ENCODE measurements around the gene GOLGA2.
A peak's percentile ranks its signal among the peaks of the same experiment; 100 is the strongest.

The GOLGA2 gene, protein sequence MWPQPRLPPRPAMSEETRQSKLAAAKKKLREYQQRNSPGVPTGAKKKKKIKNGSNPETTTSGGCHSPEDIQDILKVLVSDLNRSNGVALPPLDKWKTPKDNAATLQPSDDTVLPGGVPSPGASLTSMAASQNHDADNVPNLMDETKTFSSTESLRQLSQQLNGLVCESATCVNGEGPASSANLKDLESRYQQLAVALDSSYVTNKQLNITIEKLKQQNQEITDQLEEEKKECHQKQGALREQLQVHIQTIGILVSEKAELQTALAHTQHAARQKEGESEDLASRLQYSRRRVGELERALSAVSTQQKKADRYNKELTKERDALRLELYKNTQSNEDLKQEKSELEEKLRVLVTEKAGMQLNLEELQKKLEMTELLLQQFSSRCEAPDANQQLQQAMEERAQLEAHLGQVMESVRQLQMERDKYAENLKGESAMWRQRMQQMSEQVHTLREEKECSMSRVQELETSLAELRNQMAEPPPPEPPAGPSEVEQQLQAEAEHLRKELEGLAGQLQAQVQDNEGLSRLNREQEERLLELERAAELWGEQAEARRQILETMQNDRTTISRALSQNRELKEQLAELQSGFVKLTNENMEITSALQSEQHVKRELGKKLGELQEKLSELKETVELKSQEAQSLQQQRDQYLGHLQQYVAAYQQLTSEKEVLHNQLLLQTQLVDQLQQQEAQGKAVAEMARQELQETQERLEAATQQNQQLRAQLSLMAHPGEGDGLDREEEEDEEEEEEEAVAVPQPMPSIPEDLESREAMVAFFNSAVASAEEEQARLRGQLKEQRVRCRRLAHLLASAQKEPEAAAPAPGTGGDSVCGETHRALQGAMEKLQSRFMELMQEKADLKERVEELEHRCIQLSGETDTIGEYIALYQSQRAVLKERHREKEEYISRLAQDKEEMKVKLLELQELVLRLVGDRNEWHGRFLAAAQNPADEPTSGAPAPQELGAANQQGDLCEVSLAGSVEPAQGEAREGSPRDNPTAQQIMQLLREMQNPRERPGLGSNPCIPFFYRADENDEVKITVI

DNA sequence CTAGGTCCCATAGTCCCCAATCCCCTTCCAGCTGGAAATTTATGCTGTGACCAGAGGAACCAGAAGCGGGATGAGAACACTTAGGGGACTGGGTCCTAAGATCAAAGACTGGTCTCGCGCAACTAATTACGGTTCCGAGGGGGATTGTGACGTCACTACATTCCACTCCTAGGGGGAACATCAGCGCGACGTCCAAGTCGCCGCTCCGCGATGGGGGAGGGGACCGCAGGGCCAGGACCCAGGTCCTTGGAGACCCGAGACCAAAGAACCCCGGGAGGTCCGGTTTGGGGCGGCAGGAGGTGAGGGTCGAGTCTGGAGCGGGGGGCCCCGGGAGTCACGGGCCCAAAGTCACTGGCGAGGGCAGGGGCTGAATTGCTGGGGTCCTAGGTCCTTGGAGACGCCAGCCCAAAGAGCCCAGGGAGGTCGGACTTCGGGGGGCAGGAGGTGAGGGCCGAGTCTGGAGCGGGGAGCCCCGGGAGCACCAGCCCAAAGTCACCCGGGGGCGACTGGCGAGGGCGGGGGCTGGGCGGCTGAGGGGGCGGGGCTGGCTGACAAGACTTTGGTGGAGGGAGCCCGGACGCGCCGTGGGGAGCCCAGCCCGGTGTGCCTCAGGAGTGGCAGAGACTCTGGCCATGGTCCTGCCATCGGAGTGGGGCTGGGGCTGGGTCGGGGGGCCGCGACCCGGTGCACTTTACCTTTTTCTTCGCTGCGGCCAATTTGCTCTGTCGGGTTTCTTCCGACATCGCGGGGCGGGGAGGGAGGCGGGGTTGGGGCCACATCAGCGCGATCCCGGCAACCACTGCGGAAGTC is at the start of gene GOLGA2:
Gene GOLGA2 (minus strand): TSS at position 810 of the 810 bp plus-strand sequence. CDS start 31 bp downstream, at position 779.
- DNase-seq (ENCODE audit: low read depth): no peak

DNA sequence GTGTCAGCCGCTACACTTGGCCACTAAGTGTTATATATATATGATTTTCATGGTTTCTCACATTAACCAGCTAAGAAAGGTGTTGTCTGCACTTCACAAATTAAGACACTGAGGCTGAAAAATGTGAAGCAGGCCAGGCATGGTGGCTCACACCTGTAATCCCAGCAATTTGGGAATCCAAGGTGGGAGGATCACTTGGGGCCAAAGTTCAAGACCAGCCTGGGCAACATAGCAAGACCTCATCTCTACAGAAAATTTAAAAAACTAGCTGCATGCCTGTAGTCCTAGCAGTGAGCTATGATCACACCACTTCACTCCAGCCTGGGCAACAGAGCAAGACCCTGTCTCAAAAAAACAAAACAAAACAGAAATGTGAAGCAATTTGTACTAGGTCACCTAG is 48.6 kb upstream of the GOLGA2 start:
- DNase-seq (ENCODE audit: low read depth): no peak

DNA sequence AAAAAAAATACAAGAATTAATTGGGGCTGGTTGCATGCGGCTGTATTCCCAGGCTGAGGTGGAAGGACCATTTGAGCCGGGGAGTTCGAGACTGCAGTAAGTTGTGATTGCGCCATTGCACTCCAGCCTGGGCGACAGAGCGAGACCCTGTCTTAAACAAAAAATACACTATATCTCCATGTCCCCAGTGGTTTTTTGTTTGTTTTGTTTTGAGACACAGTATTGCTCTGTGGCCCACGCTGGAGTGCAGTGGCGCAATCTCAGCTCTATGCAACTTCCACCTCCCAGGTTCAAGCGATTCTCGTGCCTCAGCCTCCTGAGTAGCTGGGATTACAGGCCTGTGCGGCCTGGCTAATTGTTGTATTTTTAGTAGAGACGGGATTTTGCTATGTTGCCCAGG is 48.0 kb upstream of the GOLGA2 start:
- no peak for DNase-seq (ENCODE audit: low read depth)

DNA sequence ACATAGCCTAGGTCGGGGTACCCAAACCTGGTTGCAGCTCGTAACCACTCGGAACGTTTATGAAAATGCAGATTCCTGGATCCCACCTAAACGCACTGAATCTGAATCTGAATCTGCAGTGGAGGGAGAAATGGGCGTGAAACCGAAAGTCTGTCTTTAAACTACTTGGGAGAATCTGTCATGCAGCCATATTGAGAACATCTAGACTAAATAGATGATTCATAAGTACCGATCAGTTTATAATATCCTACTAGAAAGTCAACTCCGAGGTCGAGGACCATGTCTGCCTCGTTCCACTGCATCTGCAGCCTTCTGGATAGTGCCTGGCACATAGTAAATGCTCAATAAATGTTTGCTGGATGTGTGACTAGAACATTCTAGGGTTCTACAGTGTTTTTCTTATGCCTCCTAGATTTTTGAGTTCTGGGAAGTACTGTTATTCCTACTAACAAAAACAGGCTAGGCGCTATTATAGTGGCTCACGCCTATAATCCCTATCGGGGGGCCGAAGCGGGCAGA is 47.5 kb upstream of the GOLGA2 start:
- no peak for DNase-seq (ENCODE audit: low read depth)

DNA sequence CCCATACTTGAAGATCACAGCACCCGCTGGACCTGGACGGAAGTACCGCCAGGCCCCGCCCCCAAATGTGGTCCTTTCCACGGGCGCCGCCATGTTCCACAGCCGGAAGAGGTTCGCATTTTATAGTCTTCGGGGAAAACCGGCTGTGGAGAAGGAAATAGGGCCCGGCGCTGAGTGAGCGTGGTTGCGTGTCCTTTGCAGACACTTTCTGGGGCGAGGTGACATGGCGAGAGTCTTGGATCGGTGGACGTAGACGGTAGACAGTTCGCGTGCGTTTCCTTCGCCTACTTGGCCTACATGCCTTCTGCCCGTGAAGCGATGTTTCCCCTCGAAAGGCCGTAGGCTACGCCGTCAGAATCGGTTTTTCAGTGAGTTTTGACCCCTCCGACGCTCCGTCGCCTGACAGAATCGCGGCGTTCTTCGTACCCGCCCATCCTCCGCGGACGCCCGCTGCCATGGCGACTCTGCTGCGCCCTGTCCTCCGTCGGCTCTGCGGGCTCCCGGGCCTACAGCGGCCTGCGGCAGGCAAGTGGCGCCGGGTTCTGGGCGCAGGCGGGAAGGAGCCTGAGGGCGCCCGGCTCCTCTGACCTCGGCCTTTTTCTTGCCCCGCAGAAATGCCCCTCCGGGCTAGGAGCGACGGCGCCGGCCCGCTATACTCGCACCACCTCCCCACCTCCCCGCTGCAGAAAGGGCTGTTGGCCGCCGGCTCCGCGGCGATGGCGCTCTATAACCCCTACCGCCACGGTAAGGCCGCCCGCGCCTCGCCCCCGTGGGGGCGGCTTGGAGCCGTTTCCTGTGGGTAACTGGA is 46.8 kb upstream of the GOLGA2 start, which contains the start of the genes COQ4 and TRUB2:
Gene COQ4 (plus strand): TSS at position 436 of the 808 bp plus-strand sequence. CDS start 20 bp downstream, at position 456.
Gene TRUB2 (minus strand): TSS at position 44 of the 808 bp plus-strand sequence. CDS start 39 bp downstream, at position 5.
- DNase-seq (ENCODE audit: low read depth): peak; percentile 87

DNA sequence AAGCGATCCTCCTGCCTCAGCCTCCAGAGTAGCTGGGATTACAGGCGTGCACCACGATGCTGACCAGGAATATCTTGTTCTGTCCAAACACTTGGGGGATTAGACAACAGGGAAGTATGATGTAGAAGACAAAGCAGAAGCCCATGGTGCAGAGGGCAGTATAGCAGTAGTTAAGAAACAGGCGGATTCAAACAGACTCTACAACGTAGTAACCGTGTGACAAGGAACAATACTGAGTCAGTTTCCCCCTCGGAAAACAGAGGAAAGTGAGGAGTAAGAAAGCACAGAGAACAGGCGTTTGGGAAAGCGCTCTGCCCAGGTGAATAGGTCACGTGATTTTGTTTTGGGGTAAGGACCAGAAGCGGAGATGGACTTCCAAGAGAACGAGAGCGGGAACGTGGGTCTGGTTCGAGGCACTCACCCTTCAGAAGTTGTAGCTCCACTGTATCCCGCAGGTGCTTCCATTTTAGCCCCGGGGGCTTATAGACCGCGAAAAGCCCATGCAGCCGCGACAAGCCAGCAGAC is 46.1 kb upstream of the GOLGA2 start:
- DNase-seq (ENCODE audit: low read depth): no peak

DNA sequence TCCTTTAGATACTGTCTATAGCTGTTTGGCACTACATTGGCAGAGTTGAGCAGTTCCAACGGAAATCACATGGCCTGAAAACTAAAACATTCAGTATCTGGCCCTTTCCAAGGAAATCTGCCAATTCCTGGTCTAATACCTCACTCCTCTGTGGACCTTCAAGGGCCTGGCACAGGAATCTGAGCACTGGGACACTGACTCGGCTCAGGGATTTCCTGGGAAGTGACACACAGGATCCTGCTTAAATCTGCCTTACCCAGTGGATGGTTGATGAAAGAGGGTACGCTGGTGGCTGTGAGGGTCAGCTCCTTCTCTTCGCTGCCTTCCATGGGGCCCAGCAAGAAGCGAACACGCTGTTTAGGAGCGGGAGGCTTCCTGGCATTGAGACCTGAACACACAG is 45.5 kb upstream of the GOLGA2 start:
- no peak for DNase-seq (ENCODE audit: low read depth)

DNA sequence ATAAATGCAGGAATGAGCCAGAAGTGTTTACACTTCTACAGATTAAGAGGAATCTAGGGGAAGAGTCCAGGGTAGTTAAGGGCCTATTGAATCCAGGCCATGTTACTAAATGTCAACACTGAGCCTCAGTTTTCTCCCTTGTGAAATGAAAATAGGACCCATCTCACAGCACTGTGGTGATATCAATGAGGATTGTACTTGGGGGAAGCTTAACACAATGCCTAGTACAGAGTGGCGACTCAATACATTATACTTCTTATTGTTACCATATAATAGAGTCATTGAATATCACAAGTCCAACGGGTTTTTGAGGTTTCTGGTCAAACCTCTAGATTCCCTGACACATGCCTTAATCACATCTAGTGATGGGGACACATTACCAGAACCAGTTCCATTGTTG is 41.8 kb upstream of the GOLGA2 start:
- no peak for DNase-seq (ENCODE audit: low read depth)

DNA sequence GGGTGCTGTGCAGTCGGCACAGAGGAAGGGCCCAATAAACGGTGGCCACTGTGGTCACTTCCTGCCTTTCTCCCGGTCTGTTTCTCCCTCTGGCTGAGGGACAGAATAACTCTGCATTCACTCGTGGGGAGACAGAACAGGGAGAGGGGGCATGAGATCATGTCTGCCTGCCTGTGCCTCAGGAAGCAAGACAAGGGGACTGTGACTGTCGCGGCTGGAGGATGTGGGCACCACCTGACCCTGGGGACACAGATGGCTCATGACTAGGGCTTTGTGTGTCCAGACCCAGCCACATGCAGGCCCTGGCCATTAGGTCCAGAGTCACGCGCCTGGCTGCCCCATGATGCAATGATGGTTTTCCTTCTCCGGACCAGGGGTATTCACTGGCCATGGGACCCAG is 40.6 kb upstream of the GOLGA2 start:
- no peak for DNase-seq (ENCODE audit: low read depth)

DNA sequence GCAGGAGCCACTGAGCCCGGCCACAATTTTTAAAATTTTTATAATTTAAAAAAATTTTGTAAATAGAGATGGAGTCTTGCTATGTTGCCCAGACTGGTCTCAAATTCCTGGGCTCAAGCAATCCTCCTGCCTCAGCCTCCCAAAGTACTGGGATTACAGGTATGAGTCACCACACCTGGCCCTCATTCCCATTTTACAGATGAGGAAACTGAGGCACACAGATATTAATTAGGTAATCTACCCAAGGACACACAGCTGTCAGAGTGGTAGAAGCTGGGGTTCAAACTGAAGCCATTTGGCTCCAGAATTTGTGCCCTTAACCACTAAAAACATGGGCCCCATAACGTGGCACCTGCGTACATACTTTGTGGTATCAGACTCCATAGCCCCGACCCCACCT is 38.9 kb upstream of the GOLGA2 start:
- no peak for DNase-seq (ENCODE audit: low read depth)

DNA sequence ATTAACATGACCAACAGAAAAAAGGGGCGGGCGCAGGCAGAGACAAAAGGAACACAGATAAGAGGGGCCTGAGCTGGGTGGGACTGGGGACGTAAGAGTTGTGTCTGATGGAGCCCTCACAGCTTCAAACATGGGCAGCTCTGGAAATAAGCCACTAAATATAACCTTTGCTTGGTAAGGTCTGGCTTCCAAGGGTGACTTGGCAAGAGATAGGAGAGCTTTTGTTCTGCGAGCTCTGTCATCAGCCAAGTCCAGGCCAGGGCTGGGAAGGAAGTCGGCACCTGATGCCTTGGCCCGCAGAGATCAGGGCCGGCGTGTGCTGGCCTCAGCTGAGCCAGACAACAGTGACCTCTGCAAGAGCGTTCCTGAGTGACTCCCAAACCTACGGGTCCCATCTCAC is 34.7 kb upstream of the GOLGA2 start:
- DNase-seq (ENCODE audit: low read depth): no peak

DNA sequence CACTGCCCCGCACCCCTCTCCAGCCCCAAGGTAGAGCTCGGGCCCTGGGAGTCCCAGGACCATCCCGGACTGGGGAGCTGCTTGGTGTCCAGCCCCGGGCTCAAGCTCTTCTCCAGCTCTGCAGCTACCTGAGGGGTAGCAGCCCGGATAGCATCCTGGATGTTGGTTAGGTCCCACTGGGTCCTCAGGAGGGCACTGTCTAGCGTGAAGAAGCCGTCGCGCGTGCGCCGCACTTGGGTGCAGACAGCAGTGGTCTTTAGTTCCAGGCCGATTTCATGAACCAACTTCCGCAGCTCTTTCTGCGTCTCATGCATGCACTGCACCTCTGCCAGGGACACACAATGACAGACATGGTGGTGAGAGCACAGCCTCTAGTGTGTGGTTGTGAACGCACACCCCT is 33.7 kb upstream of the GOLGA2 start:
- DNase-seq (ENCODE audit: low read depth): no peak

DNA sequence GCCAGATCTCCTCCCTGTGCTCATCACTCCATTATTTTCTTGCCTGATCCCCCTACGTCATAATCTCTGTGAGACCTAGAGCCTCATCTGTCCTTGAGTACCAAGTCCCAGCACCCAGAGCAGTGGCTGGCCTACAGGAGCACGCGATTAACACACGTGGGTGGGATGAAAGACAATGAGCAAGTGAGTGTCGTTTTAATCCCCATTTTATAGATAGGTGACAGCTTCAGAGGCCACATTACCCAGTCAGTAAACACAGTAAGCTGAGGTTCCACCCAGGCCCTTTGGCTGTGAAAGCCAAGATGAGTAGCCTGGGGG is 29.1 kb upstream of the GOLGA2 start:
- DNase-seq (ENCODE audit: low read depth): no peak

DNA sequence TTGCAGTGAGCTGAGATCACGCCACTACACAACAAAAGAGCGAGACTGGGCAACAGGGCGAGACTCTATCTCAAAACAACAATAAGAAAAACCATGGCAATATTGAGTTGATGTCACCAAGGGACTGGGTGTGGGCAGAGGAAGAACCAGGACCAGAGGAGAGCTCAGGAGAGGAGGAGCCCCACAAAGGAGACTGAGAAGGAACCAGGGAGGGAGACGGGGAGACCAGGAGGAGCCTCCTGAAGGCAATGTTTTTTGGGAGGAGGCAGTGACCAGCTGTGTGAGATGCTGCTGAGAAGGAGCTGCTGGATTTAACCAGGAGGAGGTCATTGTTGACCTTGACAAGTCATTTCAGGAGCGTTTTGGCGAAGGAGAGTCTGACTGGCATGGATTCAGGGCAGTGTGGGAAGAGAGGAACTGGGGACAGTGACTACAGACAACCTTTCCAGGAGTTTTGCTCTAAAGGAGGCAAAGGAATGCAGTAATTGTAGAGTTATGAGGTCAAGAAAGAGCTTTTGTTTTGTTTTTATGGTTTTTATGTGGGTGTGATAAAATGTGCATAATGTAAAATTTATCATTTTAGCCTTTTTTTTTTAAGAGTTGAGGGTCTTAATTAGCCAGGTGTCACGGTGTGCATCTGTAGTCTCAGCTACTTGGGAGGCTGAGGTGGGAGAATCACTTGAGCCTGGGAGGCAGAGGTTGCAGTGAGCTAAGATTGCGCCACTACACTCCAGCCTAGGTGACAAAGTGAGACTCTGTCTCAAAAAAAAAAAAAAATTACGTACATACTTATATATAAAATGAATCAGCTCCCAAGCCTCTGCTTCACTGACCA is 28.5 kb upstream of the GOLGA2 start:
- DNase-seq (ENCODE audit: low read depth): no peak

DNA sequence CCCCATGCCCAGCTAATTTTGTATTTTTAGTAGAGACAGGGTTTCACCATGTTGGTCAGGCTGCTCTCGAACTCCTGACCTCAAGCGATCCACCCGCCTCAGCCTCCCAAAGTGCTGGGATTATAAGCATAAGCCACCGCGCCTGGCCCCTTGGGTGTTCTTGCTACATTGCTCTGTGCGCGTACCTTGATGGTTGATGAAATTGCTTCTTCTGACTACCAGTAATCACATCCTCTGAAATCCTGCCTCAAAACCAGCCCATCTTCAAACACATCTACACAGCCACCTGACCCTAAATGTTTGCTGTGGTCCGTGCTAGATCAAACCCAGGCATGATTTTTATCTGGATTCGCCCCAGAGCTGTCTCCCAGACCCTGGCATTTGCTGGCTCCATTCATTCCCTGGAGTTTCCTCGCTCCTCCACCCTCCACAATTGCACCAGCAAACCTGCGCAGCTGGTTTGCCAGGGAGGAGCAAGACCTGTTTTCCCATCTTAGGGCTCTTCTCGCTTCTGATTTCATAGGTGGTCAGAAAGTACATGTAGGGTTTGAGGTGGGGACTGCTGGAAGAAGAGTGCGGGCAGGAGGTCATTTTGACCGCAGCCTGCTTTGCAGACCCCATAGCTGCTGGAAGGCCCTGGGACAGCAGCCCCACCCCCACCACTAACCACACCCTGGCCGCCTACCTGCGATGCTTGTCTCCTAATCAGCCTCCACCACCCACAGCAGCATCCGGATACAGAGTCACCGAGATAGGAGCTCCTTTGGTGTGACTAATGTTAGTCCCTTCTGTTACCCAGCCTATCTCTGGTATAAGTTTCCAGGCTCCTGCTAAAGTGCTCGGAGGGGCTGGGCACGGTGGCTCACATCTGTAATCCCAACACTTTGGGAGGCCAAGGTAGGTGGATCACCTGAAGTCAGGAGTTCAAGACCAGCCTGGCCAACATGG is 23.0 kb upstream of the GOLGA2 start:
- no peak for DNase-seq (ENCODE audit: low read depth)

DNA sequence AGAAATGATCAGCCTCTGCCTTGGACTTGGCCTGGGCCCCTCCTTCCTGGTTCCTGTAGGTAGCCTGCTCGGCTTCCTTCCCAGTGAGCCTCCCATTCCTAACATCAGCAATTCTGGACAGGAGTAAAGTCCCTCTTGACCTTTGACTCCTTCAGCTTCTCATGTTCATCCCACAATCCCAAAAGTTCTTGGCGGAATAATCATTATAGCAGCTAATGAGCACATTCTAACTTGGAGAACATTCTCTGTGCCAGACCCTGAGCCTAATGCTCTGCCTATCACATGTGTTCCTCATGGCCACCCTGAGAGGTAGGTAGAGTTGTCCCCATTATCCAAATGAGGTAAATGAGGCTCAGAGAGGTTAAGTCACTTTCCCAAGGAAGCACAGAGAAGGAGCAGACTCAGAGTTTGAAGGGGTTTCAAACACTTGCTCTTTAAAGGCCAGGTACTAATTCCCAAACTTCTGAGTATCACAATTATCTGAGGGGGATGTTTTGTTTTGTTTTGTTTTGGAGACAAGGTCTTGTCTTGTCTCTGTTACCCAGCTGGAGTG is 21.5 kb upstream of the GOLGA2 start:
- no peak for DNase-seq (ENCODE audit: low read depth)

DNA sequence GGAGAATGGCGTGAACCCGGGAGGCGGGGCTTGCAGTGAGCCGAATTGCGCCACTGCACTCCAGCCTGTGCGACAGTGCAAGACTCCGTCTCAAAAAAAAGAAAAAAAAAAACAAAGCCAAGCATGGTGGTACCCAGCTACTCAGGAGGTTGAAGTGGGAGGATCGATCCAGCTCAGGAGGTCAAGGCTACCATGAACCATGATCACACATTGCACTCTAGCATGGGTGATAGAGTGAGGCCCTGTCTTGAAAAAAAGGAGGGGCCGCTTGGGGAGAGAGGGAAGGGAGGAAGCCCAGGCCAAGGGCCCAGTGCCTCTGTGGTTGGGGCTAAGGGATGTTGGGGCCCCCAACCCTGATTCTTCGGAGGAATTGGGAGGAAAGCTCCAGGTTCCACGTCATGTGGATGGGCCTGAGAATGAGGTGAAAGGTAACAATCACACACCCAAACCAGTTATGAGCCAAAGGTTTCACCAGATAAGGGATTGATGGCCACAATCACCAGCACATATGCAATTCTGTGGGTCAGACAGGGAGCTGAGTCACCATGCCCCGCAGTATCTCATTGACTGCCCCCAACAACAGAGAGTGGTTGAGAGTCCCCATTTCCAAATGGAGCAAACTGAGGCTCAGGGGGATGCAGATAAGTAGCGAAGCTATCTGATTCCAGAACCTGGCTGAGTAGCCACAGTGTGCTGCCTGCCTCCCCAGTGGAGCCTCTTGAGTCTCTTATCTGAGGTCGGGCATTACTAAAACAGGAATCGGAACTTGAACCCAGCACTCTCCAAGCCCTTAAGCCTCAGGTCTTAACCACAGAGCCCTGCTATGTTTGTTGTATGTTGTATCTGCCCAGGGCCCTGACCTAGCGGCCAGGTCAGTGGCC is 20.8 kb upstream of the GOLGA2 start:
- DNase-seq (ENCODE audit: low read depth): no peak
